Esophagus squamous epithelium (tissue), 5 donors: ENCODE data around the gene CMTM7. TPM values are rescaled to one million over a fixed set of nuclear protein-coding genes. Genes with fewer than 3 reads are reported as not detected.

Experiments
- DNase-seq: peaks from one replicate; lab custom pipeline; 2025; lab: John Stamatoyannopoulos, UW
- H3K27ac ChIP-seq, 4 donors: fragments of 200-600 bp; sonication (generic); one replicate each; pipeline ENCODE4 v1.5.1; 2016 to 2019; ENCODE audit warnings: mild to moderate bottlenecking in 1 of 4
- H3K27me3 ChIP-seq, 4 donors: fragments of 200-600 bp; sonication (generic); 1 replicate in 3 of 4; 2 replicates in 1 of 4; pipeline versions ENCODE4 v1.5.1 to v1.6.0; 2017 to 2021; ENCODE audit warnings: antibody characterized with exemption in 1 of 4
- H3K36me3 ChIP-seq, 3 donors: fragments of 200-600 bp; sonication (generic); one replicate each; pipeline ENCODE4 v1.5.1; 2016 to 2019
- H3K4me1 ChIP-seq, 3 donors: fragments of 200-600 bp; sonication (generic); one replicate each; pipeline ENCODE4 v1.5.1; 2017 to 2019
- H3K4me3 ChIP-seq, 4 donors: fragments of 200-600 bp; sonication (generic); 1 replicate in 3 of 4; 2 replicates in 1 of 4; pipeline ENCODE4 v1.5.1; 2016 to 2019; ENCODE audit warnings: mild to moderate bottlenecking in 2 of 4, moderate library complexity in 1 of 4
- H3K9me3 ChIP-seq, 3 donors: fragments of 200-600 bp; sonication (generic); one replicate each; pipeline ENCODE4 v1.5.1; 2016 to 2019
- CTCF ChIP-seq, 6 experiments: fragments of 450-650 bp in 4 of 6; fragments of 200-600 bp in 2 of 6; sonication (generic) in 2 of 6; IDR thresholded peaks; one replicate each; pipeline ENCODE4 v1.5.1; 2016 to 2019; ENCODE audit warnings: antibody characterized with exemption in 6 of 6, mild to moderate bottlenecking in 4 of 6, moderate library complexity in 4 of 6
- POLR2A ChIP-seq, 4 donors: fragments of 450-650 bp; IDR thresholded peaks; one replicate each; pipeline ENCODE4 v1.6.1; 2017; ENCODE audit warnings: antibody characterized with exemption in 4 of 4, mild to moderate bottlenecking in 4 of 4, moderate library complexity in 3 of 4
- WGBS, 2 donors: methylation state at CpG; one replicate each; pipeline ENCODE4 v1.1.5; 2018; 5-methylcytosine and 5-hydroxymethylcytosine counted together
- intact Hi-C: fragments of 100-400 bp; cut with DNase I; formaldehyde crosslinking; loops from one replicate; pipeline ENCODE4 v1.15.0; 2022
- total RNA-seq, 4 donors: library from RNA; depleted of rRNA; stranded (reverse); fragments of >200 nt; gene quantifications; one replicate each; pipeline ENCODE4 v1.1.0, GENCODE V29; 2016
- donor health status: DM: yes; HTN: yes; CAD: no.

The CMTM7 gene
- total RNA-seq, 4 donors from 2014 or later = 0.35 to 6.7 (median 3.0) TPM; not detected in 1

GRCh38 chr3:32367442-32367841 is 24.2 kb upstream of the CMTM7 start:
- Histone ChIP-seq H3K36me3 (no peaks in the 10 kb centered on the region), H3K4me1 (no peaks in the 10 kb centered on the region), H3K9me3 (no peaks in the 10 kb centered on the region), H3K4me3 (no peak overlapping the region), H3K27ac (no peak overlapping the region), H3K27me3 (no peaks in the 10 kb centered on the region)
- no peak for TF ChIP-seq CTCF (IDR thresholded peaks at IDR 0.05)
- DNase-seq = no peak
- WGBS, 2 donors = 88 to 97% methylated on average over 8 to 9 of the region's 10 CpGs
- intact Hi-C loops = no loop called here

GRCh38 chr3:32371461-32372212 is 20.0 kb upstream of the CMTM7 start:
- intact Hi-C loops = no loop called here
- 76 to 87% methylated on average over 6 to 7 of the region's 7 CpGs for WGBS, 2 donors

GRCh38 chr3:32372213-32372490 is 19.5 kb upstream of the CMTM7 start:
- intact Hi-C loops = no loop called here
- Histone ChIP-seq H3K27me3 (peaks cover 0 to 3% (median 0%) of the 10 kb centered on the region in 4 donors), H3K4me1 (no peaks in the 10 kb centered on the region), H3K27ac (no peak overlapping the region), H3K9me3 (no peaks in the 10 kb centered on the region), H3K36me3 (no peaks in the 10 kb centered on the region), H3K4me3 (no peak overlapping the region)
- DNase-seq = no peak
- 91 to 93% methylated on average over 4 of the region's 4 CpGs for WGBS, 2 donors
- TF ChIP-seq POLR2A (IDR thresholded peaks at IDR 0.05) (no peak), CTCF (IDR thresholded peaks at IDR 0.05) (no peak)

More at GRCh38 chr3:32371461-32372212, 20.0 kb upstream of the CMTM7 start:
- TF ChIP-seq POLR2A (IDR thresholded peaks at IDR 0.05) = no peak
- TF ChIP-seq CTCF (IDR thresholded peaks at IDR 0.05) = no peak
- no peaks in the 10 kb centered on the region for H3K27me3 ChIP-seq
- H3K36me3 ChIP-seq = no peaks in the 10 kb centered on the region
- no peak overlapping the region for H3K4me3 ChIP-seq
- DNase-seq = no peak
- no peaks in the 10 kb centered on the region for H3K4me1 ChIP-seq
- H3K27ac ChIP-seq = no peak overlapping the region
- no peaks in the 10 kb centered on the region for H3K9me3 ChIP-seq

- 70 to 85% methylated on average over 5 of the region's 5 CpGs for WGBS, 2 donors
Measured at GRCh38 chr3:32373276-32373675, 18.4 kb upstream of the CMTM7 start.

More at GRCh38 chr3:32373276-32373675, 18.4 kb upstream of the CMTM7 start:
- Histone ChIP-seq H3K4me3 (no peak overlapping the region), H3K27me3 (peaks cover 0 to 8% (median 0%) of the 10 kb centered on the region in 4 donors), H3K9me3 (no peaks in the 10 kb centered on the region), H3K27ac (no peak overlapping the region), H3K4me1 (no peaks in the 10 kb centered on the region), H3K36me3 (no peaks in the 10 kb centered on the region)
- no peak for DNase-seq
- intact Hi-C loops = no loop called here
- TF ChIP-seq CTCF (IDR thresholded peaks at IDR 0.05) = no peak
- no peak for TF ChIP-seq POLR2A (IDR thresholded peaks at IDR 0.05)
